ENCODE data around the gene NIPAL4.
"Not testable (repeated sequence)": the region's sequence is repeated elsewhere in the genome, so short reads cannot be mapped to it uniquely, and the experiment has no call there.

Gene NIPAL4

GRCh38 chr5:157459715-157460599, at the start of gene NIPAL4:
NIPAL4 (plus strand) TSS chr5:157460213; CDS start chr5:157460321, 108 bp downstream.
- peak; percentile 75 for DNase-seq

GRCh38 chr5:157415838-157416237, 44.2 kb upstream of the NIPAL4 start:
- DNase-seq, result no peak

- not testable (repeated sequence) for DNase-seq
Measured at GRCh38 chr5:157419521-157419920, 40.5 kb upstream of the NIPAL4 start.

GRCh38 chr5:157429920-157430319, 30.1 kb upstream of the NIPAL4 start:
- not testable (repeated sequence) for DNase-seq

- no peak for DNase-seq
Measured at GRCh38 chr5:157431544-157432200, 28.3 kb upstream of the NIPAL4 start.

- DNase-seq, result no peak
Measured at GRCh38 chr5:157434096-157434495, 25.9 kb upstream of the NIPAL4 start.

GRCh38 chr5:157443041-157443549, 16.9 kb upstream of the NIPAL4 start:
- no peak for DNase-seq

- no peak for DNase-seq
Measured at GRCh38 chr5:157444224-157444623, 15.8 kb upstream of the NIPAL4 start.

GRCh38 chr5:157445745-157446411, 14.1 kb upstream of the NIPAL4 start:
- DNase-seq, result no peak

GRCh38 chr5:157446412-157446935, 13.5 kb upstream of the NIPAL4 start:
- DNase-seq, result no peak

- DNase-seq, result no peak
Measured at GRCh38 chr5:157447201-157447637, 12.8 kb upstream of the NIPAL4 start.

GRCh38 chr5:157449011-157449723, 10.8 kb upstream of the NIPAL4 start:
- DNase-seq, result no peak

- no peak for DNase-seq
Measured at GRCh38 chr5:157450024-157450423, 10.0 kb upstream of the NIPAL4 start.

GRCh38 chr5:157451806-157452205, 8.2 kb upstream of the NIPAL4 start:
- DNase-seq, result no peak

GRCh38 chr5:157454273-157454672, 5.7 kb upstream of the NIPAL4 start:
- DNase-seq, result no peak

GRCh38 chr5:157455057-157455456, 5.0 kb upstream of the NIPAL4 start:
- DNase-seq, result no peak

GRCh38 chr5:157456301-157456700, 3.7 kb upstream of the NIPAL4 start:
- DNase-seq, result no peak

- no peak for DNase-seq
Measured at GRCh38 chr5:157457391-157457790, 2.6 kb upstream of the NIPAL4 start.

- no peak for DNase-seq
Measured at GRCh38 chr5:157458835-157459234, 1.2 kb upstream of the NIPAL4 start.

GRCh38 chr5:157460921-157461792, 1.1 kb downstream of the NIPAL4 start:
- DNase-seq, result no peak

- no peak for DNase-seq
Measured at GRCh38 chr5:157463081-157463480, 3.1 kb downstream of the NIPAL4 start.

Measured in activated CD8-positive, alpha-beta memory T cell treated with anti-CD3 and anti-CD28 coated beads, Interleukin-2, amount 50 U/mL, for 48 hours (primary cell).